ENCODE results near the gene FAM3D.

GRCh38 chr3:58659051-58659675 lies 7.4 kb downstream of the FAM3D start:
- TF ChIP-seq, protein P1, sequence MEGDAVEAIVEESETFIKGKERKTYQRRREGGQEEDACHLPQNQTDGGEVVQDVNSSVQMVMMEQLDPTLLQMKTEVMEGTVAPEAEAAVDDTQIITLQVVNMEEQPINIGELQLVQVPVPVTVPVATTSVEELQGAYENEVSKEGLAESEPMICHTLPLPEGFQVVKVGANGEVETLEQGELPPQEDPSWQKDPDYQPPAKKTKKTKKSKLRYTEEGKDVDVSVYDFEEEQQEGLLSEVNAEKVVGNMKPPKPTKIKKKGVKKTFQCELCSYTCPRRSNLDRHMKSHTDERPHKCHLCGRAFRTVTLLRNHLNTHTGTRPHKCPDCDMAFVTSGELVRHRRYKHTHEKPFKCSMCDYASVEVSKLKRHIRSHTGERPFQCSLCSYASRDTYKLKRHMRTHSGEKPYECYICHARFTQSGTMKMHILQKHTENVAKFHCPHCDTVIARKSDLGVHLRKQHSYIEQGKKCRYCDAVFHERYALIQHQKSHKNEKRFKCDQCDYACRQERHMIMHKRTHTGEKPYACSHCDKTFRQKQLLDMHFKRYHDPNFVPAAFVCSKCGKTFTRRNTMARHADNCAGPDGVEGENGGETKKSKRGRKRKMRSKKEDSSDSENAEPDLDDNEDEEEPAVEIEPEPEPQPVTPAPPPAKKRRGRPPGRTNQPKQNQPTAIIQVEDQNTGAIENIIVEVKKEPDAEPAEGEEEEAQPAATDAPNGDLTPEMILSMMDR (conservative IDR thresholded peaks at IDR 0.05; ENCODE audit: low read length), result peak; percentile 20; the same call in 1 of the 2 replicates
- no peak for TF ChIP-seq EZH2phosphoT487 (IDR thresholded peaks at IDR 0.05; ENCODE audit: borderline replicate concordance)

Data from Loucy (cell line).